SH-SY5Y (cell line): ENCODE data around the gene CACNA1F.

Experiments used
- GATA2 ChIP-seq: IDR thresholded peaks from 2 replicates; pipeline ENCODE4 v1.6.1; 2011; ENCODE audit warnings: mild to moderate bottlenecking, low read depth, low read length
- GATA3 ChIP-seq: IDR thresholded peaks from 2 replicates; pipeline ENCODE4 v1.6.1; 2011; ENCODE audit warnings: low read depth, mild to moderate bottlenecking, low read length, moderate library complexity

DNA sequence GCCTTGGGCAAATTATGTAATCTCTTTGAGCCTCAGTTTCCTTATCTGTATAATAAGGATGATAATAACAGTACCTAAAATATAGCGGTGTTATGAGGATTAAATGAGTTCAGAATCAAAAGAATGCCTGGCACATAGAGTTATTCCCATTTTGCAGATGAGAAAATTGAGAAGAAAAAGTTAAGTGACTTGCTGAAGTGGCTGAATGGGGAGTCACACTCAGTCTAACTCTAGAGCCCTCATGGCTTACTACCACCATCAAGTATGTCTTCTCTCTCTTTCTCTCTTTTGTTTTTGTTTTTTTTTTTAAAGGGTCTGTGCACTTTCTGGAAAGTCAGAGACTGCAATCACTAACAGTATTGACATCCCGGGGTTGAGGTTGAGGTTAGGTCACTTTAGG lies 615 bp downstream of the CACNA1F start:
- no peak for TF ChIP-seq GATA2
- no peak for TF ChIP-seq GATA3
